ENCODE results near the gene ZNF497. TPM values are rescaled to one million over a fixed set of nuclear protein-coding genes. Genes with fewer than 3 reads are reported as not detected.
"Not testable (repeated sequence)": the region's sequence is repeated elsewhere in the genome, so short reads cannot be mapped to it uniquely, and the experiment has no call there.

The ZNF497 gene
- total and polyA plus RNA-seq, 12 donors: 0.14 to 0.73 (median 0.30) TPM; not detected in 1

- Histone ChIP-seq H3K27me3 (peaks cover 6 to 91% (median 64%) of the 10 kb centered on the region in 7 donors), H3K4me3 (peak overlapping the region in 9 of 10 donors; percentile 15 to 48 (median 27)), H3K27ac (no peak overlapping the region), H3K36me3 (peaks cover 0 to 4% (median 0%) of the 10 kb centered on the region in 9 donors), H3K4me1 (peaks cover 4 to 32% (median 18%) of the 10 kb centered on the region in 9 donors), H3K9me3 (no peaks in the 10 kb centered on the region)
- intact Hi-C loops (cut with DNase I): no loop called here
- TF ChIP-seq CTCF (IDR thresholded peaks at IDR 0.05): peak in 3 of 9 donors; percentile 21 to 32 (median 22)
- ATAC-seq: peak in 2 of 8 donors; percentile 32 to 45
- no peak for DNase-seq
- 7 to 14% methylated on average over 80 to 84 of the region's 84 CpGs for WGBS, 2 donors
Observed at GRCh38 chr19:58350001-58350861, 12.3 kb downstream of the ZNF497 start.

GRCh38 chr19:58349590-58349989, 13.0 kb downstream of the ZNF497 start:
- no peak for ATAC-seq
- 35 to 41% methylated on average over 8 of the region's 8 CpGs for WGBS, 2 donors
- H3K36me3 ChIP-seq: peaks cover 0 to 4% (median 0%) of the 10 kb centered on the region in 9 donors
- H3K27ac ChIP-seq: no peak overlapping the region
- TF ChIP-seq CTCF (IDR thresholded peaks at IDR 0.05): no peak
- H3K4me1 ChIP-seq: peaks cover 4 to 32% (median 18%) of the 10 kb centered on the region in 9 donors
- no peak for DNase-seq
- H3K27me3 ChIP-seq: peaks cover 6 to 89% (median 64%) of the 10 kb centered on the region in 7 donors
- intact Hi-C loops (cut with DNase I): no loop called here
- no peaks in the 10 kb centered on the region for H3K9me3 ChIP-seq
- peak overlapping the region in 4 of 10 donors; percentile 26 to 48 (median 34) for H3K4me3 ChIP-seq

DNA sequence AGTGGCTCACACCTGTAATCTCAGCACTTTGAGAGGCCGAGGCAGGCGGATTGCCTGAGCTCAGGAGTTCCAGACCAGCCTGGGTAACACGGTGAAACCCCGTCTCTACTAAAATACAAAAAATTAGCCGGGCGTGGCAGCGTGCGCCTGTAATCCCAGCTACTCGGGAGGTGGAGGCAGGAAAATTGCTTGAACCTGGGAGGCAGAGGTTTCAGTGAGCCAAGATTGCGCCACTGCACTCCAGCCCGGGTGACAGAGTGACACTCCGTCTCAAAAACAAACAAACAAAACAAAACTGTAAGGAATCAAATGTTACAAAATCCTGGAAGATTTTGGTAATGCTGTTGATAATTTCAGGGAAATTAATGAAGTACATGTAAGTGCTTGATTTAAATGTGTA, 14.5 kb downstream of the ZNF497 start:
- intact Hi-C loops (cut with DNase I): not testable (repeated sequence)

GRCh38 chr19:58346961-58347929, 15.3 kb downstream of the ZNF497 start:
- ATAC-seq (peak; percentile 87 to 97 (median 90)), DNase-seq (peak; percentile 26 to 61)
- 2% methylated on average over 73 to 82 of the region's 82 CpGs for WGBS, 2 donors
- Histone ChIP-seq H3K27me3 (peaks cover 1 to 80% (median 57%) of the 10 kb centered on the region in 7 donors), H3K9me3 (no peaks in the 10 kb centered on the region), H3K4me1 (peaks cover 4 to 32% (median 18%) of the 10 kb centered on the region in 9 donors), H3K27ac (peak overlapping the region in 9 of 10 donors; percentile 42 to 81 (median 61)), H3K36me3 (peaks cover 0 to 4% (median 0%) of the 10 kb centered on the region in 9 donors), H3K4me3 (peak overlapping the region; percentile 30 to 75 (median 57))
- no peak for TF ChIP-seq CTCF (IDR thresholded peaks at IDR 0.05)
- intact Hi-C loops (cut with DNase I): no loop called here

More for the DNA sequence above, 14.5 kb downstream of the ZNF497 start:
- not testable (repeated sequence) for ATAC-seq, H3K9me3 ChIP-seq, DNase-seq, H3K36me3 ChIP-seq
- H3K4me1 ChIP-seq: peaks cover 4 to 32% (median 18%) of the 10 kb centered on the region in 9 donors
- 27 to 36% methylated on average over 12 of the region's 12 CpGs for WGBS, 2 donors
- peak overlapping the region; percentile 10 to 75 (median 57) for H3K4me3 ChIP-seq
- peak overlapping the region in 4 of 10 donors; percentile 6 to 81 (median 48) for H3K27ac ChIP-seq
- H3K27me3 ChIP-seq: peaks cover 6 to 85% (median 63%) of the 10 kb centered on the region in 7 donors

Data from heart right ventricle (tissue), 16 donors.